ENCODE measurements around the gene CDH9.
"Not testable (repeated sequence)": the region's sequence is repeated elsewhere in the genome, so short reads cannot be mapped to it uniquely, and the experiment has no call there.

CDH9 gene

DNA sequence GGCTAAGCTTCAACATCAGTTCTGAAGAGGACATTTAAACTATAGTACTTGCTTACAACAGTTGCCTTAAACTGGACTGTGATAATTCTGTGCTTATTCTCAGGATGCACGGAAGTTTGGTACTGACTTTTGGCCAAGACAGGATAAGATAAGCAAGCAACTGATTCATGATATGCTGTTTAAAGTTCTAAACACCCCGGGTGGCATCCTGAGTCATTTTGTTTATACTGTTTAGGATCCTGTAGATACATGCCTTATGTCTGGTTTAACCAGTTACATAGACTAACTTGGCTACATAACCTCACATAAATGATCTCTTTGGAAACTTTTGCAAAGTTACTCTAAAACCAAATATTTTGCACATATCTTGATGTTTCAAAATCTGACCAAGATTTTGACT, 95.9 kb downstream of the CDH9 start:
- no peak for DNase-seq

DNA sequence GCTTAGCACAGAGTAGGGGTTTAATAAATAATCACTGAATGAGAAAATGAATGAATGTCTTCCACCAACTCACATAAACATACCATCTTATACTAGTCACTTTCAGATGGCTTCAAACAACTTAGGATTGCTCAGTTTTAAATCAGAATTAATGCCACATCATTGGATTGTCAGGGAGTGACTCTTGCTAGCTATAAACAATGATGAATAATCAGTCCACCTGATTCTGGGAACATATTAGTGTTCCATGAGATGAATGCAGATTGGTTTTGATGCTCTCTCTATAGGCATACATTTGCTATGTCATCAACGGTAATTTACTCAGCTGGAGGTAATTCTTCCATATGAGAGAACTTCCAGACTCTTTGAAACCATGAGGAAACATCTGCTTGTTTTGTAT, 97.4 kb downstream of the CDH9 start:
- no peak for DNase-seq

DNA sequence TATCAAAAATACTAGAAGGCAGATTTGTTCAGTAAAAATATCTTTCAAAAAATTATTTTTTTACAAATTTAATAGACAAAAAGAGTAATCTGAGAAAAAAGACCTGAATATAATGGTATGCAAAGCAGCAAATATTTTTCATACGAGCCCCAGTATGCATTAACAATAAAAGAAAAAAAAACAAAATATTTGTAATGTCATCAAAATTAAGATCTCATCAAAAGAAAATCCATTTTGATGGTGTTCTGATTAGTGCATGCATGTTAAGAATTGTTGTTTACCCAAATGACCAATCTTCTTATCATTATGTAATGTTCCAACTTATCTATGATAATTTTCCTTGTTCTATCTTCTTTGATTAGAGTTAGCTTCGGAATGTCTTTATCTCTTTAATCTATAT, 106.1 kb downstream of the CDH9 start:
- no peak for DNase-seq

DNA sequence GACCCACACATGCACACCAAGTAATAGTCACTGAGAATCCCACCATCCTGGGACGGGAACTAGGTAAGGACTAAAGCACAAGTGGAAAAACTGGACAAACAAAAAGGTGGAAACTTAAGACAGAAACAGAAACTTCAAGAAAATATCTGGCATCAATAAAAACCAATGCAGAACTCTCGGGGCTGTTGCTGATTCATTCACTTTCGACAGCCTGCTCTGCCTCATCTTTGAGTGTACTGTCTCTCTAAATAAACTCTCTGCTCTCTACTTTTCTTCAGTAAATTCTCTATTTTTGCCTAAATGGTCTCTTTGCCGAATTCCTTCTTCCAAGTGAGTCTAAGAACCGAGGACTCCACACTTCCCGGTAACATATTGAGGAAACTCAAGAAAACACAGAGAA, 116.9 kb downstream of the CDH9 start:
- DNase-seq: no peak

DNA sequence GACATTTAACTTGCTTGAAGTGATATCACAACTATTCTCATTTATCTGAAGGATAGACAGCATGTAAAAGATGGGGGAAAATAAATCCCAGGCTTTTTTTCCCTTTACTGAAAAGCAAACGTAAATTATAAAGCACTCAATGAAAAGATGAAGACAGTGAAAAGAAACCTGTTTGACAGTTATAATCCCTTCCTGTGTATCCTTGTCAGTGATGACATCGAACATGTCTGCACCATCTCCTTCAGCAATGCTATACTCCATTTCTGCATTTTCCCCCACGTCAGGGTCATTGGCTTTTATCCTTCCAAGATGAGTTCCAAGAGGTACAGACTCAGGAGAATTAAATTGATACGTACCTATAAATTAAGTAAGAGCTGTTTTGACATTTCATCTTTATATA, 134.9 kb downstream of the CDH9 start:
- DNase-seq: no peak

DNA sequence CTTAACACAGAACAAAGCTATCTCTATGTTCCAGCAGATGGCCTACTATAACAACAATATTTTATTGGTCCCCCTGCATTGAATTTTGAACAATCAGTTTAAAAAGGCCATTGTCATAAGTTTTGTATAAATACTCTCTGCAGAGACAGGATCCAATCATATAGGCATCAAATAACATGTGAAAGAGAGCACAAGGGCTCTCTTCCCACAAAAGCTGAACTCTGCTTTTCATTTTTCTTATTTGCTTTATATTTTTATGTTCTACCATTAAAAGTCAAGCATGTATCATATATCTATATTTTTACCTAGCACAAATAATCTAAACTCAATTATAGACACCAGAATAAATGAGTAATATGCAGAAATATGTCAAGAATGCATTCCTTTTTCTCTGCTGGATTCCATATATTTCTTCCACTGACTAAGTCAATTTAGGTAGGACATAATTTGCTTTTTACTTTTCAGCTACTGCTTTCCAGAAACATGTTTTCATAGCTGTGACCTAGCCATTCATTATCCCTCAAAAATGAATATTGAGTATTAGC, 143.6 kb downstream of the CDH9 start:
- DNase-seq: no peak

DNA sequence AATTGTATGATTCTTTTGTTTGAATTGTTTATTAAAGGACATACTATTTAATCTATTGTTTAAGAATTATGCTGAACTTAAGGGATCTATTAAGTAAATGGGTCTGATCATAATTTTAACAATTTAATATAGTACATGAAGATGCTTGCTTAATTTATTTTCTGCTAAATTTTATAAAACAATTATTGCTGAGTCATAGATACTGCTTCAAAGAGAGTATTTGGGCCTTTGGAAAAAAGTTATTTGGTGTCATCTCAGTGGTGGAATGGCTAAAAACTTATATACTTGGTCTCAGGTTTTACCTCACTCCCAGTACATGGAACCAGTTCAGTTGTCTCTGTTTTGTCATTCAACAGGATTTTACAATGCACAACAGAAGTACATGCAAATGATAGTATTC, 145.3 kb downstream of the CDH9 start:
- DNase-seq: no peak

DNA sequence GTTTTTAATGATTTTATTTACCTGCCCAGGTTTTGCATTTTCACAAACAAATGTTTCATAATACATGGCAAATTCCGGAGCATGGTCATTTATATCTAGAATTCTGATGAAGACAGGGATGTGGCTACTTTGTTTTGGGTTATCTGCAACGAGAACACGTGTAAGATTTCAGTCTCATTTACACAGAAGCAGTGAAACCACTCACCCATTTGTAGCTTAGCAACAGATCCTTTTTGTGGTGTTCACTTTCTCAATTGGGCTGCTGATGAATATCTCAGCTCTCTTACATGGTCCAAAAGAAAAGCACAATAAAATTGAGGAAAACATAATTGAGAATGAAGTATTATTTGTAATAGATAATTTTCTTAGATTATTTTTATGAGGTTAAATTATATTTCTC, 148.6 kb downstream of the CDH9 start:
- DNase-seq: no peak

DNA sequence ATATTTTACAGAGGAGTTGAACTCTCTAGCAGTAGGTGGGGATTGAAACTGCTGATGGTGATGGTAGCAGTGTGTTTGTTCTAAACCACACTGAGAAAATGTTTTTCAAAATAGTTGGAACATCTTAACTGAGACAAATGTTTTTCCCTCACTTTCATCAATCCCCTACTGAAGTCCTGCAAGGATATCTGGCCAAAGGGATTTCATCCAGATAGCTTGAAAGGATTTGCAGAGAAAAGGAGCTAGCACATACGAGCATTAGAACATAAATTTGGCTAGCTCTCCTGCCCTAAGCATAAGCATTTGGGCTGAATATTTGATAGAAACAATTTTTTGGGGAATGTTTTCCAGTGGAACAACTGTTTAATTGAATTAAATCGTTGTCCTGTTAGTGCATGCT, 153.9 kb downstream of the CDH9 start:
- no peak for DNase-seq

DNA sequence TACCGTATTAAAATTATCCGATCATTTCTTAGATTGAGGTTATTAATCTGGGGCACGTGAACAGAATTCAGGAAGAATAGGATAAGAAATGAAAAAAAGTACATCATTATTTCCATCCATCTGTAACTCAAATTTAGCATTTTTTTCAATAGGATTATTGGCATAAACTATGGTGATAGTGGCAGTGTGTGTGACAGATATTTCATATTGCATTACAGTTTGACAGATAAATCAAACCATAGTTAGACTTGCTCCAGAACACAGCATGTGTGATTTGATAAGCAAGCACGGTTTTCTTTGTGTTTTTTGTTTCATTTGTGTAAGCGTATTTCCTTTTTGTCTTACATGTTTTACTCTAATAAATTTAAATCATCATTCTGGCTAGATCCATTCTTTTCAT, 155.0 kb downstream of the CDH9 start:
- no peak for DNase-seq

DNA sequence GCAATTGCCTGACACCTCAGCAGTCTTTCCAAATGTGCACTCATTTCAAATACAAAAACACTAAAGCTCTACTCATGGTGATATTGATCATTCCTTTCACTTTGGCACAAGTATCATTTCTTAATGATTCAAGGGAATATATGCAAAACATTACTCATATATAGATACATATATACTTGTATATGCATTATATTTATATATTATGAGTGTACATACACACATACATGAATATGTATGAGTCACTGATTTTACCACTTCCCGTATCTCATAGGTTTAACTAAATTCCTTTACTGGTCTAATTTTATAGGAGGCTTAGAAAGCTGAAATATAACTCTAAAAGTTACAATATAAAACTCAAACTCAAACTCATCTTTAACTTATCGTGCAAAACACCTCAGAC, 156.5 kb downstream of the CDH9 start:
- no peak for DNase-seq

DNA sequence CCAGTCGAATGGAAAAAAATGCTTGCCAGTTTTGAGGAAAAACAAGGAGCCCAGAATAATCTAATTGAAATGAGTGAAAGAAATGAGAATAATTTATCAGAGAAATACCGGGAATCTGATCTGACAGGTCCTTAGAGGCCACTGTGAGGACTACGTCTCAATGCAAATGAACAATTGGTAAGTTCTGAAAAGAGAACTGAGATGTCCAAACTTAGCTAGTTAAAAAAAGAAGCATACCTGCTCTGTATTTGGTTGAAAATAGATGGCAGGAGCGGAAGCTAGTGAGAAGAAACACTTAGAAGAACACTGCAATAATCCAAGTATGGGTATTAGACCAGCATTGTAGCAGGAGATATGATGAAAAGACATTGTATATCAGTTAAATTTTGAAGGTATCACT, 161.2 kb downstream of the CDH9 start:
- DNase-seq: no peak

DNA sequence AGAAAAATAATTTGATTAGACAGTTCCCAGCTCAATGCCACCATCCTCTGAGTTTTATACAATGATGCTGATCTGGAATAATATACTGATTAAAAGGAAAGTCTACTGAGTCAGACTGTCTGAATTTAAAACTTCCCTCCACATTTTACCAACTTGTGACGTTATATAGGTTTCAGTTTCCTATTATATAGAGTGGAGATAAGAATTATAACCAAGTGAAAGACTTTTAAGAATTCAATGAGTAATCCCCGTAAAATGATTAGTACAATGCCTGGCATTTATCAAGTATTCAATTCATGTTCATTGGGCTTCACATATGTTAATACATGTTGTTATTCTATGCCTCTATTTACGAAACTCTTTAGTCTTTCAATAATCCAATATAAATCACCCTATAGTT, 166.0 kb downstream of the CDH9 start:
- DNase-seq: no peak

DNA sequence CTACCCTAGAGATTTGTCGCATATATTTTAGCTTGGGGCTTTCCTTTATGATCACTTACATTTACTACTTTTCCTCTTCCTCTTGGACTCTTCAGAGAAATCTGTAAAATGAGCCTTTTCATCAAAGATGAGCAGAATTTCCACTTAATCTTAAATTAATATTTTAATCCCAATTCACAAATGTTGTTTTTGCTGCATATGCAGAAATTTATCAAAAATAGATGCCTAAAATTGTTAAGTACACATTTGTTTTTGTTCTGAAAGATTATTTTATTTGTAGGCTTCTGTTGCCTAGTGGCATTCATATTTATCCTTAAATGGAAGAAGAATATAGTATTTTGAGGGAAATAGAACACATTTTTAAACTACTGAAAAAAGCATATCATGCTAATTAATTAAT, 168.6 kb downstream of the CDH9 start:
- no peak for DNase-seq

DNA sequence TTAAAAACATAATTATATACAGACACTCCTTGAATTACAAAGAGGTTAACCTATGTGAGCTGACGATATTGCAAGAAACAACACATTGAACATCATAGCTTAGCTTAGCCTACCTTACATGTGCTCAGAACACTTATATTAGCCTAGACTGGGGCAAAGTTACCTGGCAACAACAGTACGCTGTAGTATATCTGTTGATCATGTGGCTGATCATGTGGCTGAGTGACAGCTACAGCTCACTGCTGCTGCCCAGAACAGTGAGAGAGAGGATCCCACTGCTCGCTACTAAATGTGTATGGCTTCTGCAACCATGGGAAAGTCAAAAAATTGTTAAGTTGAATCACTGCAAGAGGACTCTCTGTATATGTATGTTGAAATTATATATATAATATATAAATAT, 169.9 kb downstream of the CDH9 start:
- no peak for DNase-seq

DNA sequence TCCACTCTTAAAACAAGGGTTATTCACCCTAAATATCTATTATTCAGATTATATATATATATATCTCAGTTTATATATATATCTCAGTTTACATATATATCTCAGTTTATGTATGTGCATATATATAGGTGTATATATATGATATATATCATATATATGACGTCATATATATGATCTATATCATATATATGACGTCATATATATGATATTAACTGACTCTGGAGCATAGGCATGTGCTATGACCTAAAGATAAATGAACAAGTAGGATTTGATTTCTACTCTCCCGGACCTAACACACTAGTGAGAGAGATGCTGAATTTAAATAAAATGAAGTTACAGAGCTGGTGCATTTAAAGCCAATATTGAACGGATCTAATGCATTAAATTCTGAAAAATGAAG, 174.3 kb downstream of the CDH9 start:
- DNase-seq: no peak

DNA sequence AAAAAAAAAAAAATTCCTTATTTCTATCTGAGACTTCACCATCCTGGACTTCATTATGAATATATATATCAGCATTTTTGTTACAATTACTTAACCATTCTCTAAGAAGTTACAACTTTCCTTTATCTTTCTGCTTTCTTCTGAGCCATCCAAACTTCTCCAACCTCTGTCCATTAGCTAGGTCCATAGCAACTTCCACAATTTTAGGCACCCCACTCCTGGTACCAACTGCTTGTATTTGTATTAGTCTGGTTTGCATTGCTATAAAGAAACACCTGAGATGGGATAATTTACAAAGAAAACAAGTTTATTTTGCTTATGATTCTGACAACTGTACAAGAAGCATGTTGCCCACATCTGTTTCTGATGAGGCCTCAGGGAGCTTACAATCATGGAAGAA, 182.1 kb downstream of the CDH9 start:
- no peak for DNase-seq

DNA sequence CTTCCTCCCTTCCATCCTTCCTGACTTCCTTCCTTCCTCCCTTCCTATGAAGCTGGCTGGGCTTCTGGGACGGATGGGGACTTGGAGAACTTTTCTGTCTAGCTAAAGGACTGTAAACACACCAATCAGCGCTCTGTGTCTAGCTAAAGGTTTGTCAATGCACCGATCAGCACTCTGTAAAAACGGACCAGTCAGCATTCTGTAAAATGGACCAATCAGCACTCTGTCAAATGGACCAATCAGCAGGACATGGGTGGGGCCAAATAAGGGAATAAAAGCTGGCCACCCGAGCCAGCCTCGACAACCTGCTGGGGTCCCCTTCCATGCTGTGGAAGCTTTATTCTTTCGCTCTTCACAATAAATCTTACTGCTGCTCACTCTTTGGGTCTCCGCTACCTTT, 185.9 kb downstream of the CDH9 start:
- DNase-seq: not testable (repeated sequence)

DNA sequence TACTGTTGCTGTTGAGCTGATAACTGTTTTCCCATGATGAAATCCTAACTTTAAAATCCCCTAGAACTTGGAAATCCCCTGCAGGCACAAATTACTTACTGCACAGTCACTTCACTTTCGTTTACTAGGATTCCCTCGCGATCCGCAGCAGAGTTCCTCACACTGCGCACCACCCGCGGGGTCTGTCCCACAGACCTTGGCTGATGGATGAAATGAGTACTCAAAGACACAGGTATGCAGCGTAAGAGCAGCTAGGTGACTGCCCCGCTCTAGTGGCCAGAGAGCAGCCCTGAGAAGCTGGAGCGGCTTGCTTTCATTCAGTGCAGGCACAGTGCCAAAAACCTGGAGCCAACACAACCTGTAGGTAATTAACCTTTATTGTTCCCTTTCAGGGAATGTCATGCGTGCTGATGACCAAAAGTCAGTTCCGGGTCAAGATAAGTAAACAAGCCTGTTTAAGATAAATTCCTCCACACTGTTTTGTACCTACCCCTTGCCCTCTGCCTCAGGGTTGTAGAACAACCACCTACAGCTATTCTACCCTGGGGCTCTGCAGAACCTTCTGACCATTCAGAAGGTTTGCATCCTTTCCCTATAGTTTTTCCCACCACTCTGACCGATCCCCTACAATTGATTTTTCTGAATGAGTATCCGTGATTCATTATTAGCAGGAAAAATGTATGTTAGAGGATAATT, 191.2 kb downstream of the CDH9 start:
- no peak for DNase-seq

DNA sequence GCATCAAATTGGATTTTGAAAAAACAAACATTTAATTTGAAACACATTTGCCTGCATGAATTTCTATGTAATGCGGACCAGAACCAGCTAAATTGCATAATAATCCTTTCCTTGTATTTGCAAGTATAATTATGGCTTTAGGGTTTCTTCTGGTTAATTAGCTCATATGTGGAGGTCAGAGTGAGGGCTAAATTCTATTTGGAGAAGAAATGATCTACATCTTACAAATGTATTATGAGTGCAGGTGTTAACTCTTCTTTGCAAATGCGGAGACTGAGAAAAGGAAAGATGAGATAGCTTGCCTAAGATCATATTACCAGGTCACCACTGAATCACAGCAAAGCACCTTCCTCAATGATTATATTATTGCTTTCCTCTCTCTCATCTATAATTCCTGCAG, 194.7 kb downstream of the CDH9 start:
- DNase-seq: no peak

DNA sequence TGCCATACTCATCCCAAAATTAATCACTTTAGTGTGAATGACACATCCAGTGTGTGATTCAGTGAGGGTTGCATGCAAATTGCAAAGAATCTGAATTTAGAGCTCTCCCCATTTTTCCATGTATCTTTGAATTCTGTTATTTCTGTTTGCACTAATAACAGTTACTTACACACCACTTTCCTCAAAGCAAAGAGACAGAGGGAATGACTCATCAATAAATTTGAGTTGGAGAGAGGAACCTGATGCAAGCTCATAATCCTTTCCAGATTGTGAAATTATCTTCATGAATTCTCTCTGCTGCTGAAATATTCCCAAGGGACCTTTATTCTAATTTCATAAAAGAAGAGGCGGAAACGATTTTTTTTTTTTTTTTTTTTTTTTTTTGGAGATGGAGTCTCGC, 204.8 kb downstream of the CDH9 start:
- DNase-seq: no peak
